HG03066 (cell line): Measurements from ENCODE around the gene LHFPL2.
"Not testable (repeated sequence)": the region's sequence is repeated elsewhere in the genome, so short reads cannot be mapped to it uniquely, and the experiment has no call there.

ENCODE experiments used
- ATAC-seq: cut with Tn5 transposase; IDR thresholded peaks from one replicate; pipeline ENCODE4 v1.9.1; 2021; ENCODE audit warnings: low read depth; ENCODE audit not compliant: unreplicated experiment

The LHFPL2 gene

DNA sequence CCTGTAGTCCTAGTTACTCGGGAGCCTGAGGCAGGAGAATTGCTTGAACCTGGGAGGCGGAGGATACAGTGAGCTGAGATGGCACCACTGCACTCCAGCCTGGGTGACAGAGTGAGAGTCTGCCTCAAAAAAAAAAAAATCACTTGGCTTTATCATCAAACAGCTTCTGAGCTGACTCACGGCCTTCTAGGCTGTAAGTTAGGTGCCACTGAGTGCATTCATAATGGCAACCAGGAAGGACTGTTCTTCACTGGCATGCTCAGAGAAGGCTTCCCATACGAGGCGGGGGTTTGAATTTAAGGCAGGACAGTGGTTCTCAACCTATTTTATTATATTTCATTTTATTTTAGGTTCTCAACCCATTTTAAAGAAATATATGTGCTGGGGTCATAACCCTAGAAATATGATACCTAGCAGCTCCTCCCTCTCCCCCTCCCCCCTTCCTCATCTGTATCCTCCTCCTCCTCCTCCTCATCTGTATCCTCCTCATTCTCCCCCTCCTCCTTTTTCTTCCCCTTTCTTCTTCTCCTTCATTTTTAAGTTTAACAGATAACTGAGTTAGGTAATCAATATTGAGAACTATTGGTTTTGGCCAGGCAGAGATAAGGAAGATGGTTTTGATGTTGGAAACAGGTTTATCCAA is 19.0 kb upstream of the LHFPL2 start:
- ATAC-seq, result no peak

DNA sequence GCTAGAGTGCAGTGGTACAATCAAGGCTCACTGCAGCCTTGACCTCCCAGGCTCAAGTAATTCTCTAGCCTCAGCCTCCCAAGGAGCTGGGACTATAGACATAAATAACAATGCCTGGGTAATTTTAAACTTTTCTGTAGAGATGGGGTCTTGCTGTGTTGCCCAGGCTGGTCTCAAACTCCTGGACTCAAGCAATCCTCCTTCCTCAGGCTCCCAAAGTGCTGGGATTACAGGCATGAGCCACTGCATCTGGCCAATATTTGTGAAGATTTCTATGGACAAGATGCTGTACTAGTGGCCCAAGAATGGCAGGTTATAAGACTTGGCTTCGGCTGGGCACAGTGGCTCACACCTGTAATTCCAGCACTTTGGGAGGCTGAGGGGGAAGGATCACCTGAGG is 18.4 kb upstream of the LHFPL2 start:
- ATAC-seq, result not testable (repeated sequence)

DNA sequence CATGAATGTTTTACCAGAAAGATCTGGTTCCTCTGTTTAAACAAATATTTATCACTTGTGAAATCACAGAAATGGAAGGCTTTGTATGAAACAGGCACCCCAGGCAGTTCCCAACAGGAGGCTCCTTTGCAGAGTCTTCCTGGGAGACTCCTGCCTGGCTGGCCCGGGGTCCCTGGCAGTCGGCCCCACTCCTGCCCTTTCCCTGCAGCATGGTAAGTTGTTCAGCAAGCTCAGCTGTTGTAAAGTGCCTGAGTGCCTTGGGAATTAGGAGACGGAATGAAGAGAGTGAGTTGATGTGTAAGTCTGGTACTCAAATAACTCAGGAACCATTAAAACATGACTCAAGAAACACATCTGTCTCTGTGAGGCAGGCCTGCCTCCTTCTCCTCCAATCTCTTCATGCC is 17.5 kb upstream of the LHFPL2 start:
- no peak for ATAC-seq

DNA sequence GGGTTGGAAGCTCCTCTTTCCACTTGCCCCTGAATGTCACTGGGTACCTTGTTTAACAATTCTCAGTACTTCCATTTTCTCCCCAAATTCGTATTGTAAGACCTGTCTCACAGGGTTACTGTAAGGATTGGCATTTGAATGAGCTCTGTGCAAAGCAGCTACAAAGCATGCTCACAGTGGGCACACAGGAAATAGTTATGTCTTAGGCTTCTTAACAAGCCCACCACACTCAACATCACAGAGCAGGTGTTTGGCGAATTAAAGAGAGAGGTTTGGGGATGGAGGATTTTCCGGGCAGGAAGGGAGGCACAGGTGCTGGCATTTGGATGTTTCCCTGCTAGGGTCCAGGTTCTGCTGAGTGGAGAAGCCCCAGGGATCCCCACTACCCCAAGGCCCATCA is 17.0 kb upstream of the LHFPL2 start:
- ATAC-seq, result no peak

DNA sequence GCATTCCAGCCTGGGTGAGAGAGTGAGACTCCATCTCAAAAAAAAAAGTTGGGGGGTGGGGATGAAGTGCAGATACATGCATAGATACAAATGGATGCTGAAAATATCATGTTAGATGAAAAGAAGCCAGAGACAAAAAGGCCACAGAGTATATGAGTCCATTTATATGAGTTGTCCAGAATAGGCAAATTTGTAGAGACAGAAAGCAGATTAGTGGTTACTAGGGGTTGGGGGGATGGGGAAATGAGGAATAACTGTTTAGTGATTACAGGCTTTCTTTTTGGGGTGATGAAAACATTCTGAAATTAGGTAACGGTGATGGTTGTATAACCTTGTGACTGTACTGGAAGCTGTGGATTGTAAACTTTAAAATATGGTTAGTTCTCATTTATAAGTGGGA is 13.8 kb upstream of the LHFPL2 start:
- ATAC-seq, result no peak

DNA sequence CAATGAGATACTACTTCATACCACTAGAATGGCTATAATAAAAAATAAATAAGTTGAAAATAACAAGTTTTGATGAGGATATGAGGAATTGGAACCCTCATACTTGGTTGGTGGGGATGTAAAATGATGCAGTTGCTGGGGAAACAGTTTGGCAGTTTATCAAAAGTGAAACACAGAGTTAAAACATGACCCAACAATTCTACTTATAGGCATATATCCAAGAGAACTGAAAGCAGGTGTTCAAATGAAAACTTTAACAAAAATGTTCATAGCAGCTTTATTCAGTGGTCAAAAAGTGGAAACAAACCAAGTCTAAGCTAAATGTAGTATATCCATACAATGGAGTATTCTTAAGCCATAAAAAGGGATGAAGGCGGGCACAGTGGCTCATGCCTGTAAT is 13.1 kb upstream of the LHFPL2 start:
- peak; percentile 62 for ATAC-seq

DNA sequence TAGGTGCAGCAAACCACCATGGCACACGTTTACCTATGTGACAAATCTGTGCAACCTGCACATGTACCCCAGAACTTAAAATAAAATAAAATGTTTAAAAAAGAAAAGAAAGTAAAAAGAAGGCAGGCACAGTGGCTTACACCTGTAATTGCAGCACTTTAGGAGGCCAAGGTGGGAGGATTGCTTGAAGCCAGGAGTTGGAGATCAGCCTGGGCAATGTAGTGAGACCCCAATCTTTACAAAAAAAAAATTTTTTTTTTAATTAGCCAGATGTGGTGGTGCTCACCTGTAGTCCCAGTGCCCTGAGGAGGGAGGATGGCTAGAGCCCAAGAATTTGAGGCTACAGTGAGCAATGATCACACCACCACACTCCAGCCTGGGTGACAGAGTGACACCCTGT is 12.5 kb upstream of the LHFPL2 start:
- ATAC-seq, result no peak

DNA sequence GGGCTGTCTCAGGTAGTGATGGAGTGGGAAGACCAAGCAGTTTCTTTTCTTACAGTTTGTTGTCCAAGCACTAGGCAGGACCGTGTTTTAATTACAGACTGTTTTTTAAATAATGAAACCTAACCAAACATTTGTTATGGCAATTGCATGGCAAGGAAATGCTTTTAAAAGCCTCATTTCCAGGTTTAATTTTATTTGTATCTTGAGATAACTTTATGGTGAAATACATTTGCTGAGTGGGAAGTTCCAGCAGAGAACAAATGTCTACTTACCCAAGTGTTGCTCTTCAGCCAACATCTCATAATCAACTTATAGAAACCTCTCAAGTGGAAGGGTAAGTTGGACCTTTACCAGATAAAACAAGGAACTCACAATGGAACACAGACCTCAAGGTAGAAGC is 11.8 kb upstream of the LHFPL2 start:
- no peak for ATAC-seq

DNA sequence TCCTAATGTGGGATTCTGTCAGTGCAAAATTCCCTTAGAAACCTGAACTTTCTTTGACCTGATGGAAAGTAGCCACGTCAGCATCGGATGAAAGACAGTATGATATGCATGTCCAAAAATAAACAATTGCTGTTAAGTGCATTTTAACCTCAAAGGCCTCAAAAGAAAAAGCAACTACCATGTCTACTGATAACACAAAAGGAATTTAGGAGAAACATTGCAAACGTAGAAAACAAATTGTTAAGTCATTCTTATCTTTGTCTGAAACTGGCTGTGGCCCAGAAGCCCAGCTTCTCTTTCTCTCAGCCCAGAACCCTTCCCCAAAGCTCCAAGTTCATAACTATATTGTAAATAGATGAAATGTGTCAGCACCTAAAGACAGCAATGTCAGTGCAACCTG is 11.1 kb upstream of the LHFPL2 start:
- ATAC-seq, result no peak

DNA sequence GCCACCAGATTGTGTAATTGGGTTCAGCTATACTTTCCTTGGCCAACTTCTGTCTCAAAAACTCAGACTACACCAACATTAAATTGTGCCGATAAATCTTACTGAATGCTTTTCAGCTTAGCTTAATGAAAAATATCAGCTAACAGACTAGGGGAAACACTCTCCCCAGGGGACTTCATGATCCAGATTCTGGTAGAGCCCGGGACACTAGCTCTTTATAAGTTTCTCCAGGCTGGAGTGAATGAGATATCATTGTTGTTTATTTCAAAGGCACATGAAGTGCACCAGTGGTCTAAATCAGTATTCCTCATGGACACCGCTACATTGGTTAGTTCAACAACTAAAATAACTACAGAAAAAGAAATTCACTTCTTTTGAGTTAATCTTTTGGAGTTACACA is 10.5 kb upstream of the LHFPL2 start:
- ATAC-seq, result no peak

DNA sequence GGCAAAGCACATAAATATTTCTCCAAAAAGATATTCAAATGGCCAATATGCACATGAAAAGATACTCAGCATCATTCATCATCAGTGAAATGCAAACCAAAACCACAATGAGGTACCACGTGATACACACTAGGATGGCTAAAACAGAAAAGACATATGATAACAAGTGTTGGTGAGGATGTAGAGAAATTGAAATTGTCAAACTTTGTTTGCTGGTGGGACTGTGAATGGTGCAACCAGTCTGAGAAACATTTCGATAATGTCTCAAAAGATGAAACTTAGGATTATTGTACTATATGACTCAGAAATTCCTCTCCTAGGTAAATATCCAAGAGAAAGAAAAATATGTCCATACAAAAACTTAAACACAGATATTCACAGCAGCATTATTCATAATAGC is 8.6 kb upstream of the LHFPL2 start:
- no peak for ATAC-seq

DNA sequence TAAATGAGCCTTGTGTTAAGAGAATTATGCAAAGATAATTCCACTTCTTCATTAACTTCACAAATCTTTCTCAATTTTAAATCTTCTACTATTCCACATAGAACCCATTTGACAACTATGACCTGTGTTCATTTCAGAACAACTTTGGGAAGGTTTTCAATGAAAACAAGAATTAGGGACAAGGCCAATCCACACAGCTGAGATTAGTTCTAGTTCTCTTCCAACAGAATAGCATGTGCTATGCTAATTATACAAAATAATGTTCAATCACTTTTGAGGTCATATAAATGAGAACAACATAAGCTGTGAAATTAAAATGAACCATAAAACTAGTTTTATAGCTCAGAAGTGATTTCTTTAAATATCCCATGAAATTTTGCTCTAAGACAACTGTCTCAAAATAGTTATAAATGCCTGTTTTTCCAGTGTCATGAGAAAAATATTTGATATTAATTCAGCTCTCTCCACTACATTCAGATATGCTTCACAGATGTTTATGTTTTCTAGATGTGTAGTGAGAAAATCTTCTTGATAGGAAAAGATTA is 7.2 kb upstream of the LHFPL2 start:
- no peak for ATAC-seq

DNA sequence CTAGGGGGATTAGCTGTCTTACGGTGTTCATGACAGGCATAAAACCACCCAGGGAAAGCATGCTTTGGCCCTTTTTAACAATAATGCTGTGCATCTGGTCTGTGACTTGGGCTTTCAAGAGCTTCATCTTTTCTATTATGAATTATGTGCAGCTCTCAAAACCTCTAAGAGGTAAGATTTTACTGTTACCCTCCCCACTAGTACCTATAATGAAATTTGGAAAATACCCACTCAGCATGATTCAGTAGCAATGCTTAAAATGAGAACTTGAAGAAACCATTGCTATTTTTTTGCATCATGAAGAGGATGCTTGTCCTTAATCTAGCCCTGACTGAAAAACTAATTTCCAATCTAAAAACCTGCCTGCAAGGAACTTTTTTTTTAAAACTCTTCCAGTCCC is 5.8 kb upstream of the LHFPL2 start:
- ATAC-seq, result no peak

DNA sequence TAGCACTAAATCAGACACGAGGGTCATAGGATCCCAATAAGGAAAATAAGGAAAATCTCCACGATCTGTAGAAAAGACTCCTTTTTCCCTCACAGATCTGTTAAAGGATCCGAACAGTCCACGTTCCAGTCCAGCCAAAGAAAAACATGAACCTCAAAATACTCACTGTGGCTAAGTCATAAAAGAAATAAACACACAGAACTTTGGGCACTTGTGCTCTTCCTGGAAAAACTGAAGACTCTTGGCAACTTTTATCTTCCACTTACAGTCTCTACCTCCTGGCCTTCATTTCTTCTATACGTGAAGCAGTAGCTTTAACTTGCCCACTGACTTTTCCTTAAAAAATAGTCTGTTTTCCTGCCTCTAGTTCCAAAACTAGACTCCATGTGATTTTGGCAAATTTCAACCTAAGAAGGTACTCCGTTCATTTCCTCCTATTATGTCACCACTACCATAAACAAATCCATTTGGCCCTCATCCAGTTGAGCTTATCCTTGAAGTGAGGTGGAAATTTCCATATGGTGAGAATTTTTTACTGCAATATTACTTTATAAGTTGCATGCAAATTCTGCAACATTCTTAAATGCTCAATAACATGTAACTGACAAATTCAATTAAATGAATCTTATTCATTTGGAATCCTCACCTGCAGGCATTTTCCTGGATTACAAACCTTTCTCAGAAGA is 5.3 kb upstream of the LHFPL2 start:
- no peak for ATAC-seq

DNA sequence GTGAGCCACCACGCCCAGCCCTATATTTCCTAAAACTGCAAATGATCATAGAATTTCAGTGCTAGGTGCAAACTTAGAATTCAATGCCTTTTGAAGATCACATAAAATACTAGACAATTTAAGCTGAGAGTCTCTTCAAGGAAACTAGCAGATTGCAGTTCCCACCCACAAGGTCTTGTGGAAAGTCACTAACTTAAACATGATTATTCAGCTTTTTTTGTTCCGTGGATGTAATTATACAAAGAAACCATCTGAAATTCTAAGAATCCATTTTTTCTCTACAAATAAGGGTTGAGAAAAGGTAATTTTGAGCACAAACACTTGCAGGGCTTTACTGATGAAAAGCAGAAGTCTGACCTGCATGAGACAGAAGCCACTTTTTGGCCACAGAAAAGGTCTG is 4.5 kb upstream of the LHFPL2 start:
- no peak for ATAC-seq

DNA sequence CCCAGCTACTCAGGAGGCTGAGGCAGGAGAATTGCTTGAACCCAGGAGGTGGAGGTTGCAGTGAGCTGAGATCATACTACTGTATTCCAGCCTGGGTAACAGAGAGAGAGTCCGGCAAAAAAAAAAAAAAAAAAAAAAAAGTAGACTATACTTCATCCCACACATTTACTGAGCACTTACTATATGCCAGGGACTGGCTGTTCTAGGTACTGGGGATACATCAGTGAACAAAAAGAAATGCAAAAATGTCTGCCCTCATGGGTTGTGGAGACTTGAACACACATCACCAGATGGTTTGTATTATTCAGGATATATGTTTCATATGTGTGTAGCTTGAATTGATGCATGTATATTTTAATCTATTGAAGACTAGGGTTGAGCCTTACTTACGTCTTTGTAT is 2.9 kb upstream of the LHFPL2 start:
- no peak for ATAC-seq

DNA sequence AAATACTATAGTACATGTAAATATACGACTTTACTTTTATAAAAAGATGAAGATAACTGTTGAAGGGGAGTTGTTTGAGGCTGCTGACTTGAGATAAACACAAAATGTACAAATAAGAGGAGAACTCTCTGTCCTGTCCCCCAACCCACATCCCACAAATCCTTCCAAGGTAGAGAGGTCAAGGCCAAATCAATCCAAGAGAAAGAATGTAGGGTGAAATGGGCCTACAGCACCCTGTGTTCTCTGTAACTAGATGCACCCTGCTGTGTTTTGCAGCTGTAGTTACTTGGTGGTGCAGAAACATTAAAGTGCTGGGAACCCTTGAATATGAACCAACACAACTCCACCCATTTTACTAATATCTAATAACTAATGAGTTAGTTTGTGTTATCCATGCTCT is 2.0 kb upstream of the LHFPL2 start:
- ATAC-seq, result no peak

DNA sequence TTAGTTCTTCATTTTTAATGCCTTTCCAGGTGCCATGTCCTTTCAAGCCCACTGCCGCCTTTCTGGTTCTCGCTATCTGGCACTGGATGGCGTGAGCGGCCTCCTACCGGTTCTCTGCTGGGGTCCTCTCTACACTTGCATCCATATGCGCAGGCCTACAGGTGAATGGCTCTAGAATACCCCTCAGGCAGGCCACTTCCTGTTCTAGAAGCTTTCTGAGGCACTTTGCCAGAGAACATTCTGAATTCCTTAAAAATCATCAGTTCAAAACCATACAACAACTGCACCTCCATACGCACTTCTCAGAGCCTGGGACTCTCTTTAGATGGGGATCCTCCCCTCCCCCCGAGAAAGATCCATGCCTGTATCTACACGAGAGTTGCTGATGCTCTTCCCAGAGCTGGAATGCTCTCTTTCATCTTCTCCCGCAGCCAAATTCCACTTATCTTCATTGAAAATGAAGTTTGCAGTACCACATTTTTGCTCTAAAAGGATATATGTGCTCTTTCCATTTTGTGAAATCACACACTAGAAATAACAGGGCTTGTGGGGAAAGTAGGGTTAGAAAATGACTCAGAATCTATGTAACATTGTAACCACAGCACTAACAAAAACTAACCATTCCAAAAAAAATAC is 1.4 kb upstream of the LHFPL2 start:
- ATAC-seq, result no peak

DNA sequence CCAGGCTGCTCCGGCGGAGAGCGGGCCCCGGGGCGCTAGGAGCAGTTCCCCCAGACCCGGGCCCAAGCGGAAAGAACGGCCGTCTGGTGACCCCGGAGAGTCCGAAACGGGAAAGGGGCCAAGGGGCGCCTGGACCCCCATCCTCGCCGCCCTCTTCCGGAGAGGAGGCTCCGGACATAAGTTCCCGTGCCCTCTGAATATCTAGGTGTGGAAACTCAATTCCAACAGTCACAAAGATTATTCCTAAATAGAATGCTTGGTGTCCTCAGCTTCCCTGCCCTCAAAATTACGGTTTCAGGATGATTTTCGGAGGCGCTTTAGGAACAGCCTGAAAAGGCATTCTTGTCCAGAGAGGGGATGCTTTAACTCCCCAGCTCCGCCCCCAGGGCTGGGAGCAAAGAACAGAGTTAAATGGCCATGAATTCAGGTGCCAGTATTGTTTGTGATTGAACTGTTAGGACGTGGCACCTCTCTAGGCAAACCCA is 681 bp upstream of the LHFPL2 start:
- ATAC-seq, result no peak

DNA sequence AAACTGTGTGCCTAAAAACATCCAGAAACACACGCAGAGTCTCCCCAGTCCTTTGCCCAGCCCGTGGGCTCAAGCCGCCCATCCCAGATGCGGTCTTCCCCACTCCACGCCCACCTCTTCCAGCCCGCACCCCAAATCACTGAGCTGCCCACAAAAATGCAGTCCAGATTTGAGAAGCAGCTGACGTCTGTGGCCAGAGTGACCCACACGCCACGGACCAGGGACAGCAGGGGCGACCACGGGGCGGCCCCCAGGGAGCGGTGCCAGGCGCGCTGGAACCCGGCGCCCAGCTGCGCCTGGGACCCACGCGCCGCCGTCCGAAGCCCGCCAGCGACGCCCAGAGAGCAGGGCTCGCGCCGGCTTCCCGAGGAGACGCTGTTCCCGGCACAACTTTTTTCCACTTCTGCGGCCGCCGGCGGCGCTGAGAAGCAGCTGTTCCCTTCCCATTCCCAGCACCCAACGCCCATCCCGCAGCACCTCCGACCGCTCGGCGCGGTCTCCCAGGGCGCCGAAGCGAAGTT is 674 bp downstream of the LHFPL2 start:
- peak; percentile 45 for ATAC-seq

DNA sequence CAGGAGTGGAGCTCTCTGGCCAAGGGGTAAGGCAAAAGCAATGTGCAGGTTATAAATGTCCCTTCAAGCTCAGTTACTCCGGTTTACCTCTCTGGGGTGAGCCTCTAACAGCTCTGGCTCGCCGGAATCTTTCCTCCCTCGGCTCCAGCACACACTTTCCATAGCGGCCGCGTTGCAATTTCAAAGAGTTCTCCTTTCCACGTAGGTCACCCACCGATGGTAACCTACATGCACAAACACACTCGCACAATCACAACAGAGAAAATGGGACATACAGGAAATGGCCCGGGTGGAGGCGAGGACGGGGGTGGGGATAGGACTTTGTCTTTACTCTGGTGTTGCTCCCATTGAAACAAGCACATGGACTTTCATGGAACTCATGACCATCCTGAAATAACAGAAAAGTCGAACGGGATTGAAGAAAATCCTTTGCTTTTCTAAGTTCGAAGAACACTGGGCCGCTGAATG is 1.2 kb downstream of the LHFPL2 start:
- ATAC-seq, result no peak
